Activated CD4-positive, alpha-beta T cell treated with anti-CD3 and anti-CD28 coated beads for 4 hours (primary cell): ENCODE results near the gene L3MBTL3.
"Not testable (repeated sequence)": the region's sequence is repeated elsewhere in the genome, so short reads cannot be mapped to it uniquely, and the experiment has no call there.

ENCODE experiments used
- DNase-seq, 2 donors: peaks; one replicate each; pipeline ENCODE4 v3.0.0-alpha.2; 2020

The L3MBTL3 gene

GRCh38 chr6:130093546-130093945 lies 75.2 kb downstream of the L3MBTL3 start:
- no peak for DNase-seq

DNA sequence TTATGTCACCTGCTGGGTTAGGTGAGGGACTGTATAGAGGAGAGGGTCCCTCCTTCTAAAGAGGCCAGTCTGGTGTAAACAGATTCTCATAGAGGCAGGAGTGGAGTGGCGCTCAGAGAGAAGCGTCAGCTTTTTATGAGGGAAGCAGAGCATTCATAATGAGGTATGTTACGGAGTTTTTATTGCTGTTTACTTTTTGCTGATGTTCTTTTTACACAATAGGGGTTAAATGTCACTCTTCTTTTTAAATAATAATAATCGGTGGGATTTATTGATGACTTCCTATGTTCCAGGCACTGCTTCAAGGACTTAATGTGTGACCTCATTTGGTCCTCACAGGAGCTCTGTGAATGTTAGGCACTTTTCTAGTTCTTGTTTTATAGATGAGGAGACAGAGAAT lies 79.9 kb downstream of the L3MBTL3 start:
- DNase-seq = no peak

- DNase-seq = no peak
Measured at GRCh38 chr6:130099119-130099518, 80.7 kb downstream of the L3MBTL3 start.

DNA sequence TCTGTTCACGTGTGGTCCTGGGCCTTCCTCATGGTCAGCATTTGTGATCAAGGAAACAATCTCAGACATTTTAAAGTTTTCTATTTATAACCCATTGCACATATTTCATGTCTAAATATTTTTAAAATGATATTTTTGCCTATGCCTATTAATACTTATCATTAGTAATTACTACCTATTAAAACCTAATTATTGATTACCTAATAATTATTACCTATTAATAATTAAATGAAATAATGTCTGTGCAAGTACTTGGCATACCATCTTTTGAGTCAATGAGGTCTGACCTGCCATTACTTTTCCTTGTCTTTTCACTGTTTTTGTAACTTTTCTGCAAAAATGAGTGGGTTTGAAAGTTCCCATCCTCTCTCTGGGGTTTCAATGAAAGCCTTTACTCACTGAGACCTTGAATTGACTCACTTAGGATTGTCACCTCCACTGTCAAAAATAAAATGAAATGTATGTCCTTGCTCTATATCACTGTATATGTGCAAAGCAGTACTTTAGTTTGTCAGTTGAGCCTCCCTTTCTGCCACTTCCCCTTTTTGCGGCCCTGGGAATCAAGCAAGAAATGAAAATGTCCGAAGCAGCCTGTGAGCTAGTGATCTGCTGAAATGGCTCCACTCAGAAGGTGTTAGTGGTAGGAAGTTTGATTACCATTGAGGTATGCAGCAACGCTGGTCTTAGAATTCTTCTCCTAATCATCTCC lies 87.8 kb downstream of the L3MBTL3 start:
- no peak for DNase-seq

DNA sequence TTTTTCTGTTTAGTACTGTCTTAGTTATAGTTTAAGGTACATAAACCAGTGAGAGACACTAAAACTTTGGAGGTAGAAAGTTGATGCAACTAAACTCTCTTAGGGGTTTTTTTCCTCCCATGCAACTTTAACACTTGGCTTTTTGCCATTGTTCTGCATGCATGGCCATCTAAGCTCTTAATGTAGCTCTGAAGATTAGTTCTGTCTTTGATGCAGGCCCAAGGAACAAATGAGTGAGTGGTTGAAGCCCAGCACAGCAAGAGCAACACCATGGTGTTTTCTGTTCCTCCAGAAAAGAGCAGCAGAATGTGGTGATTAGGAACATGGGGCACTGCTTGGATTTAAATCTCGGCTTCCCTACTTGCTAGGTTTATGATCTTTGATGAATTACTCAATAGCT lies 89.3 kb downstream of the L3MBTL3 start:
- DNase-seq = no peak

- no peak for DNase-seq
Measured at GRCh38 chr6:130111031-130111430, 92.7 kb downstream of the L3MBTL3 start.

DNA sequence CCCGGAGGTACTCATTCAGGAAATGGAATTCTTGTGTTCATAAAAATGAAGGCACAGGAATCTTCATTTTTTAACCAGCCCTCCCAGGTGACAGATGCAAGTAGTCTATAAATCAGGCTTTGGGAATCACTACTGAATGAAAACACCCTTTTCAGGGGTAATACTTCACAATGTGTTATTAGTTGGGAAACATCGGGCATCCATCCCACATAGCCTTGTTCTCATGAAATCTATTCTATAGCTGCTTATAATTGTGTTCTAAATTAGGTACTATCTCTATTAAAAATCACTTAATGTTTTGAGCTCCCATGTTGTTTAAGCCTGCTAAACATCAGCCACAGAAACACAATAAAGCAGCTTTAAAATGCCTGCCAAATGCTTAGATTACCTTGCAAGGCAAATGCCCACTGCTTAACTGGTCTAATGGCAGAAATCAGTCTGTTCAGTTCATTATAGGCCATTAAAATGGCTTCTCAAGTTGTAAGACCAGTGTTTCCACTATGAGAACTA lies 94.9 kb downstream of the L3MBTL3 start:
- DNase-seq = no peak

GRCh38 chr6:130115036-130115435 lies 96.7 kb downstream of the L3MBTL3 start:
- no peak for DNase-seq

DNA sequence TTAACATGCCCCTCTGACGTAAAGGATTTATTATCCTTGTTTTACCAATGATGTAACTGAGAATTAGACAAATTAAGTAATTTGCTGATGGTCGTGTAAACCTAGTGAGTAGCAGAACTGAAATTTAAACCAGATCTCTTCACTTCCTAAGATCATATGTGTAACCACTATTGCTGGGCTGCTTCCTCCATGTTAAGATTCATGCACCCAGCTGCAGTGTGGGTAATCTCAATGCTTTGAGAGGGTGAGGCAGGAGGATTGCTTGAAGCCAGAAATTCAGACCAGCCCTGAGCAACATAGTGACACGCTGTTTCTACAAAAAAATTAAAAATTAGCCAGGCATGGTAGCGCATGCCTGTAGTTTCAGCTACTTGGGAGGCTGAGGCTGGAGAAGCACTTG lies 97.9 kb downstream of the L3MBTL3 start:
- no peak for DNase-seq

DNA sequence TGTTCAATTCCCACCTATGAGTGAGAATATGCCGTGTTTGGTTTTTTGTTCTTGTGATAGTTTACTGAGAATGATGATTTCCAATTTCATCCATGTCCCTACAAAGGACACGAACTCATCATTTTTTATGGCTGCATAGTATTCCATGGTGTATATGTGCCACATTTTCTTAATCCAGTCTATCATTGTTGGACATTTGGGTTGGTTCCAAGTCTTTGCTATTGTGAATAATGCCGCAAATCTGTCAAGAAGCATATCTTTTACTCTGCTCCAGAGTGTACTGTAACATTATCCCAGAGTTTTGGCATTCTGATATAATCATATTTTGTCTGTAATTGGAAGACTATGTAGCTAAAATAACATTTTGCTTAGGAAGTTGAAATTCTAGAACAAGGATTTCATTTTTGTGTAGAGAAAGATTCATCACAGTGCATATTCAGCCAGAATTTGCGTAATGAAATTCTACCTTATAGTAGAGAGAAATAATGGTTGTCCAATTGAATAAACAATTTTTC lies 98.9 kb downstream of the L3MBTL3 start:
- not testable (repeated sequence) for DNase-seq

DNA sequence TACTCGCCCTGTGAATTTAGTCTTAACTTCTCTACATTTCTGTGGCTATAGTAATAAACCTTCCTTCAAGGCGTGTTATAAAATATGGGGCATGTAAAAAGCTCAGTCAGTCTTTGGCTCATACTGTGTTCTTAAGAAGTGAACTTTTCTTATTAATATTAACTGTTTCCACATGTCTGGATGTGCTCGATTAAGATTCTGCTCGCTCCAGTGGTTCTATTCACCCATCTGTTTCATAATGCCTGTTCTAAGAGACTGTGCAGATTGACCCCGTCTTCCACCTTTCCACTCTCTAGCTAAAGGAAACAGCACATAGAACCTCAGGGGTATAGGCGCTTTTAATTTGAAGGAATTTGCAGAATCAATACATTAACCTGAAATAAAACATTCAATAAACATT lies 99.9 kb downstream of the L3MBTL3 start:
- no peak for DNase-seq

DNA sequence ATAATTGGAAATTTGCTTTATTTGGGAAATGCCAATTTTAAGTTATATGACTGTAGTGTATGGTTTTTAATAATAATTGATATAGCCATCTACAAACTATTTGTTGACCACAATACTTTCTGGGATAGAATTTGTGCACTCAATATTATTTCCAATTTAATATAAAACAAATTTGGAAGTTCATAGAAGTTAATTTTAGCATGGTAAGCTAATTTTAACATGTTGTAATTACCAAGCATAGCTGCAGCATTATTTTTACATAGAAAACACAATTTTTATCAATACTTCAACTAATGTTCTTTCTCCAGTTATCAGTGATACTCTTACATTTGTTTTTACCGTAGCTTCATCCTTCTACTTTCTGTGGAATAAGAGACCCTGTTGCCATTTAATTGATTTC lies 100.8 kb downstream of the L3MBTL3 start:
- no peak for DNase-seq

GRCh38 chr6:130120731-130121130 lies 102.3 kb downstream of the L3MBTL3 start:
- no peak for DNase-seq

DNA sequence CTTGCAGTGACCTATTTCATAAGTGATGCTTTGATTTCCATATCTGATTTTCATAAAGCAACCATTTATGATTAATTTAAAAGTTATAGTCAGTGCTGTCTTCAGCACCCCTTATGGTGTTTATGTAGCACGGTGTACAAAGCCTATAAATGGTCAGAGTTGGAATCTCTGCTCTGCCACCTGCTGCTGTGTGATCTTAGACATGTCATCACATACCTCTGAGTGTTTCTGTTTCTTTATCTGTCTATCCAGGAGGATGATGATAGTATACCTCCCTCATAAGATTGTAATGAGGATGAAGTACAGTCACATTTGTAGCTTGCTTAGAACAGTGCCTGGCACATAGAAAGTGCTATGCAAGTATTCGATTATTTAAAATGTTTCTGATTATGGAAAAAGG lies 103.9 kb downstream of the L3MBTL3 start:
- DNase-seq = no peak

DNA sequence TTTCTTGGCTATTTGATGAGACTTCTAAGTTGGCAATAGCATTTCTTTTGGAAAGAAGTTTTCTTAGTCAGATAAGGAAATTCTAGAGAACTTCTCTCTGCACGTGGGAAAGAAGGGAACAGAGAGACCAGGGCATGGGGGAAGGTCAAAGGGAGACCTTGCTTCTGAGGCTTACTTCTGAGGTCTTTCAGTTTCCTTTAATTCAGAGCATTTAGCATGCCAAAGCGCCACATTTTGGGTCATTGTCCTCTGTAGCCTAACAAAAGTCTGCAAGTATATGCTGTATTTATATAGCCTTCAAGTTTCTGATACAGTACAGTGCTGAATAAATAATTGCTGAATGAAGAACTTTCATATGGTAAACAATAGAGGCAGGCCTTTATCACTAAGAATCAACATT lies 108.8 kb downstream of the L3MBTL3 start:
- no peak for DNase-seq

- DNase-seq = no peak
Measured at GRCh38 chr6:130128326-130128725, 109.9 kb downstream of the L3MBTL3 start.

GRCh38 chr6:130129762-130130246 lies 111.4 kb downstream of the L3MBTL3 start:
- DNase-seq = no peak

DNA sequence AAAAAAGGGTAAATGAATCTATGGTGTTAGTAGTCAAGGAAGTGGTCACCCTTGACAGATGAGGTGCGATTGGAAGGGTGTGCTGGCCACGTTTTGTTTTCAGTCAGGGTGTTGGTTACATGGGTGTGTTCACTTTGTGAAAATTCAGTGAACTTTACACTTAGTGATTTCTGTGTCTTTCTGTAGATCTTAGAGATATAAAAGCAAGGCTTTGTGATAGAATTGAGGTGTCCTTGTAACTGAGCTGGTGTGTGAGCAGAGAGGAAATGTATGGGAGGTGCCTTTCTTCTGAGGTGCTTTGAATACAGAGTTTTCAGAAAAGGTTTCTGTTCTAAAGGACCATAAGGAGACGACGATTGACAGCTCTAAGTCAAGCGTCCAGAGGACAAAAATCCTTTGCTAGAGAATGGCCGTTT lies 113.9 kb downstream of the L3MBTL3 start:
- DNase-seq = peak in 1 of 2 donors; percentile 20

GRCh38 chr6:130134582-130134981 lies 116.2 kb downstream of the L3MBTL3 start:
- DNase-seq = no peak

- DNase-seq = no peak
Measured at GRCh38 chr6:130136798-130137197, 118.4 kb downstream of the L3MBTL3 start.

- no peak for DNase-seq
Measured at GRCh38 chr6:130138116-130138908, 119.9 kb downstream of the L3MBTL3 start.

DNA sequence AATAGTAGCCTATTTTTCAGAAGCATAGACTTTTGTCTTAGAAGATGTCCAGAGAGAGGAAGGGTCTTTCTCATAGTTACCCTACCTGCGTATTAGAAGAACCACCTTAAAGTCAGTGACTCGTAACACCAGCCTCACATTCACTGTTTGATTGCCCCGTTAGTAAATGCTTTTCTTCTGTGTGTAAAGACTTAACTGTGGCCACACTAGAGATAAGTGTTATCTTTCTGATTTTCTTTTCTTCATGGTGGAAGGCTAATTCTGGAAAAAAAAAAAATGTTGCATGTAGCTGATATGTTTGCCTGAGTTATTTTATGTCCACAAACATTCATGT lies 120.5 kb downstream of the L3MBTL3 start:
- DNase-seq = no peak

DNA sequence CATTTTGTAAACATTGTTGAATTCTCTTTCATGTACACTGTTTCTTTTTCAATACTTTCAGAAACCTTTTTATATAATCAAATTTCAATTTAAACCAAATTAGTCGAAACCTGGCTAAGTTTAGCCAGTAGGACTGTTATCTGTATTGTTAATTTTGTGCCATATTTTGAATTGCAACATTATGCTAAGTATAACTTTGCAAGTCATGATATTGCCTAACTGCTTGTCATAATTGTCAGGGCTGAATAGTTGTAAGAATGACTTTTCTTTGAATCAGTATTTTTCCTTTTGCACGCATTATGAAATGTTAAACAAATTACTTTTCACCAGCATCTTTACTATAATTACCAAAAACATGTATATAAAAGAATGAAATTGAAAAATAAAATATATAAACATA lies 121.7 kb downstream of the L3MBTL3 start:
- DNase-seq = no peak

- DNase-seq = no peak
Measured at GRCh38 chr6:130143709-130144108, 125.3 kb downstream of the L3MBTL3 start.
